ENCODE data around the gene METRN.

DNA sequence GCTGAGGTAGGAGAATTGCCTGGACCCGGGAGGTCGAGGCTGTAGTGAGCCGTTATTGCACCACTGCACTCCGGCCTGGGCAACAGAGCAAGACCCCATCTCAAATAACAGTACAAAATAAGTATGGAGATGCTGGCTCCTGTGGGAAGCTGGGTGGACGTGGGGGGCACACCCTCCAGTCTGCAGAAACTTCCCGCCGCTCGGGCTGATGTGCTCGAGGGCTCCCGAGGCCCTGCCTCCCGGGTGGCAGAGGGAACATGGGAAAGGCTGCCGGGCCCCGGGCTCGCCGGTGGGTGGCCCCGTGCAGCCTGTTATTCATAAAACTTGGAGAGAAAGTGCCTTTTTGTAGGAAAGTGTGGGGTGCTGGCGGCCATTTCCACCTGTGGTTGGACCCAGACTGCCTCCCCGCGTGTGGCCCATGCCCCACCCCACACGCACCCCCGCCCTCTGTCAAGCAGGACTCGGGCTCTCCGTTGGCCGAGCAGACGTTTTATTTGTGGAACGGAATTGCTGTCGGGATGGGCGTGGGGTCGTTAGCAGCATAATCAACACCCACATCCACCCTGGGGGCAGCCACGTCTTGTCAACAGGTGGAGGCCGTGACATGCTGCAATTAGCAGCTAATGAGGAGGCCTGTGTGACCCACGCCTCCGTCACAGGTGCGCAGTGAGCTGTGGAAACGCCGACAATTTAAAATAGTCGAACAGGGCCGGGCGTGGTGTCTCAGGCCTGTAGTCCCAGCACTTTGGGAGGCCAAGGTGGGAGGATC, 33.2 kb downstream of the METRN start:
- TF ChIP-seq POLR2A (IDR thresholded peaks at IDR 0.05; ENCODE audit: low read length), result no peak
- TF ChIP-seq, protein P1, sequence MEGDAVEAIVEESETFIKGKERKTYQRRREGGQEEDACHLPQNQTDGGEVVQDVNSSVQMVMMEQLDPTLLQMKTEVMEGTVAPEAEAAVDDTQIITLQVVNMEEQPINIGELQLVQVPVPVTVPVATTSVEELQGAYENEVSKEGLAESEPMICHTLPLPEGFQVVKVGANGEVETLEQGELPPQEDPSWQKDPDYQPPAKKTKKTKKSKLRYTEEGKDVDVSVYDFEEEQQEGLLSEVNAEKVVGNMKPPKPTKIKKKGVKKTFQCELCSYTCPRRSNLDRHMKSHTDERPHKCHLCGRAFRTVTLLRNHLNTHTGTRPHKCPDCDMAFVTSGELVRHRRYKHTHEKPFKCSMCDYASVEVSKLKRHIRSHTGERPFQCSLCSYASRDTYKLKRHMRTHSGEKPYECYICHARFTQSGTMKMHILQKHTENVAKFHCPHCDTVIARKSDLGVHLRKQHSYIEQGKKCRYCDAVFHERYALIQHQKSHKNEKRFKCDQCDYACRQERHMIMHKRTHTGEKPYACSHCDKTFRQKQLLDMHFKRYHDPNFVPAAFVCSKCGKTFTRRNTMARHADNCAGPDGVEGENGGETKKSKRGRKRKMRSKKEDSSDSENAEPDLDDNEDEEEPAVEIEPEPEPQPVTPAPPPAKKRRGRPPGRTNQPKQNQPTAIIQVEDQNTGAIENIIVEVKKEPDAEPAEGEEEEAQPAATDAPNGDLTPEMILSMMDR (IDR thresholded peaks at IDR 0.05), result no peak
